Cardiac fibroblast (primary cell): ENCODE measurements around the gene P3H4.

ENCODE experiments used
- DNase-seq, 2 donors: peaks; one replicate each; pipeline versions ENCODE4 v3.0.0 to v3.0.0-alpha.2; 2010; ENCODE audit warnings: low read depth in 2 of 2
- H3K4me3 ChIP-seq, 2 donors: replicated peaks in 1 of 2; 1 replicate in 1 of 2; 2 replicates in 1 of 2; pipeline ENCODE4 v1.5.1; 2011; ENCODE audit warnings: low read depth in 2 of 2, low read length in 2 of 2, mild to moderate bottlenecking in 2 of 2, moderate library complexity in 1 of 2
- CTCF ChIP-seq: IDR thresholded peaks from one replicate; pipeline ENCODE4 v1.5.1; 2011; ENCODE audit warnings: low read depth, mild to moderate bottlenecking, low read length, inconsistent platforms

P3H4 gene

GRCh38 chr17:41772586-41773189 is 39.1 kb downstream of the P3H4 start:
- H3K4me3 ChIP-seq: no peak overlapping the region

GRCh38 chr17:41772218-41772585 is 39.5 kb downstream of the P3H4 start:
- no peak for TF ChIP-seq CTCF
- DNase-seq: no peak
- no peak overlapping the region for H3K4me3 ChIP-seq

More at GRCh38 chr17:41772586-41773189, 39.1 kb downstream of the P3H4 start:
- TF ChIP-seq CTCF: no peak
- no peak for DNase-seq

GRCh38 chr17:41771389-41772206 is 40.2 kb downstream of the P3H4 start:
- TF ChIP-seq CTCF: no peak
- H3K4me3 ChIP-seq: no peak overlapping the region
- no peak for DNase-seq

GRCh38 chr17:41769985-41770384 is 41.8 kb downstream of the P3H4 start:
- no peak for TF ChIP-seq CTCF
- DNase-seq: no peak
- H3K4me3 ChIP-seq: no peak overlapping the region

- TF ChIP-seq CTCF: no peak
- no peak overlapping the region for H3K4me3 ChIP-seq
- no peak for DNase-seq
Observed at GRCh38 chr17:41769346-41769862, 42.3 kb downstream of the P3H4 start.

GRCh38 chr17:41768682-41769288 is 43.0 kb downstream of the P3H4 start:
- no peak overlapping the region for H3K4me3 ChIP-seq
- TF ChIP-seq CTCF: no peak
- DNase-seq: no peak
